Caco-2 (cell line): ENCODE results near the gene CAVIN1. TPM values are rescaled to one million over a fixed set of nuclear protein-coding genes. Genes with fewer than 3 reads are reported as not detected.
"Not testable (repeated sequence)": the region's sequence is repeated elsewhere in the genome, so short reads cannot be mapped to it uniquely, and the experiment has no call there.

Source experiments
- BruUV-seq: library from RNA; stranded (reverse); fragments of 400-500 nt; replicated peaks from 2 replicates; lab custom pipeline; 2021; lab: Mats Ljungman, UMichigan
- CTCF ChIA-PET: fragments of 300-600 bp; sonication (Branson Sonifier 250); formaldehyde crosslinking; loops from one replicate; lab custom pipeline; 2022; ENCODE audit warnings: antibody characterized with exemption; lab: Charles Lee
- POLR2A ChIA-PET: fragments of 300-600 bp; sonication (Branson Sonifier 250); formaldehyde crosslinking; loops from one replicate; lab custom pipeline; 2022; ENCODE audit warnings: antibody characterized with exemption; lab: Charles Lee
- DNase-seq, 2 experiments: peaks; one replicate each; pipeline versions ENCODE4 v3.0.0 to v3.0.0-alpha.2; 2020 to 2022
- H3K27me3 ChIP-seq: replicated peaks from 2 replicates; pipeline ENCODE4 v1.6.0; 2011; ENCODE audit warnings: low read length; ENCODE audit not compliant: control insufficient read depth, insufficient read depth
- H3K36me3 ChIP-seq: 2 replicates; pipeline ENCODE4 v1.5.1; 2011; ENCODE audit warnings: low read length; ENCODE audit not compliant: control insufficient read depth, insufficient read depth
- H3K4me1 ChIP-seq: fragments of 250-450 bp; sonication (Bioruptor Pico); 2 replicates; pipeline ENCODE4 v1.5.1; 2020; ENCODE audit warnings: mild to moderate bottlenecking
- H3K4me3 ChIP-seq: 2 replicates; pipeline ENCODE4 v1.5.1; 2011; ENCODE audit warnings: low read depth, mild to moderate bottlenecking, control low read depth, low read length
- H3K9me3 ChIP-seq: fragments of 250-450 bp; sonication (Bioruptor Pico); 2 replicates; pipeline ENCODE4 v1.5.1; 2020; ENCODE audit warnings: mild to moderate bottlenecking, moderate library complexity
- H3K27ac Mint-ChIP-seq: one replicate; pipeline ENCODE4 v1.8.0; 2022; ENCODE audit warnings: mixed read lengths; ENCODE audit not compliant: unreplicated experiment
- H3K27me3 Mint-ChIP-seq: one replicate; pipeline ENCODE4 v1.8.0; 2022; ENCODE audit warnings: mixed read lengths; ENCODE audit not compliant: insufficient read depth, unreplicated experiment
- H3K36me3 Mint-ChIP-seq: one replicate; pipeline ENCODE4 v1.8.0; 2022; ENCODE audit warnings: mild to moderate bottlenecking, mixed read lengths; ENCODE audit not compliant: insufficient read depth, unreplicated experiment
- H3K4me1 Mint-ChIP-seq: one replicate; pipeline ENCODE4 v1.8.0; 2022; ENCODE audit warnings: low read depth, mixed read lengths; ENCODE audit not compliant: unreplicated experiment
- H3K4me3 Mint-ChIP-seq: one replicate; pipeline ENCODE4 v1.8.0; 2022; ENCODE audit warnings: mild to moderate bottlenecking, moderate library complexity, mixed read lengths; ENCODE audit not compliant: unreplicated experiment
- H3K9me3 Mint-ChIP-seq: one replicate; pipeline ENCODE4 v1.8.0; 2022; ENCODE audit warnings: mixed read lengths; ENCODE audit not compliant: unreplicated experiment
- intact Hi-C: fragments of 100-400 bp; cut with micrococcal nuclease; formaldehyde crosslinking; loops from one replicate; pipeline ENCODE4 v1.10.0; 2022; ENCODE audit not compliant: unreplicated experiment
- total RNA-seq: library from RNA; stranded (reverse); gene quantifications from 2 replicates; pipeline ENCODE4 v1.2.3, GENCODE V29; 2022
- TF ChIP-seq, protein P1 (sequence below), 2 experiments: fragments of 200-600 bp in 1 of 2; IDR thresholded peaks; 1 replicate in 1 of 2; 2 replicates in 1 of 2; pipeline versions ENCODE4 v1.5.1 to v1.8.0; 2011 to 2022; ENCODE audit warnings: antibody characterized with exemption in 1 of 2, control low read depth in 1 of 2, inconsistent platforms in 1 of 2, low read depth in 1 of 2, low read length in 1 of 2, mild to moderate bottlenecking in 1 of 2, moderate library complexity in 1 of 2; ENCODE audit not compliant: insufficient read depth in 1 of 2, severe bottlenecking in 1 of 2, unreplicated experiment in 1 of 2

Gene CAVIN1
- total RNA-seq, 1 experiment from 2014 or later, result 173 TPM

DNA sequence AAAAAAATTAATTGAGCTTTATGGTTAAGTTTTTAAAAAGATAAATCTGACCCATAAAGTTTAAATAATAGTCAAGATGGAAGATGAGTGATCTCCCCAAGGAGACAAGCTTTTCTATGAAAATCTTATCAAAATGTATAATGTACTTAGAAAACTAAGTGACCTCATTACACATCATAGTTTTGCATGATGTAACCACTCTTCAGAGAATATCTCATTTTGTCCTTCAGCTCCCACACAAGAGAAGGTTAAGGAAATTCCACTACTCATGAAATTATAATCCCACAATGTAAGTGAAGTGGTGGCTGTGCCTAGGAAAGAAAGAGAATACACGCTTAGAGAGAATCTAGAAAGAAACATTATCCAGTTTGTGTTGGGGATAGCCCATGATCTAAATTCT, 49.2 kb downstream of the CAVIN1 start:
- Histone ChIP-seq H3K36me3 (no peaks in the 10 kb centered on the region), H3K4me3 (no peak overlapping the region), H3K9me3 (peaks cover 6% of the 10 kb centered on the region; the same call in 1 of the 2 replicates), H3K27me3 (no peaks in the 10 kb centered on the region), H3K4me1 (no peaks in the 10 kb centered on the region)
- POLR2A ChIA-PET, result interaction anchor here (0.5 kb wide), 1 partner anchor 8 kb away, joined by 5 read pairs; no protein-coding TSS in a partner anchor
- DNase-seq, result no peak
- H3K27me3 Mint-ChIP-seq, result no peaks in the 10 kb centered on the region
- BruUV-seq, result no TSS peak
- intact Hi-C loops, result no loop called here
- H3K27ac Mint-ChIP-seq, result no peak overlapping the region
- H3K4me3 Mint-ChIP-seq, result no peak overlapping the region
- peaks cover 8% of the 10 kb centered on the region for H3K9me3 Mint-ChIP-seq
- H3K36me3 Mint-ChIP-seq, result peaks cover 17% of the 10 kb centered on the region
- CTCF ChIA-PET, result no interaction called here
- TF ChIP-seq, protein P1, sequence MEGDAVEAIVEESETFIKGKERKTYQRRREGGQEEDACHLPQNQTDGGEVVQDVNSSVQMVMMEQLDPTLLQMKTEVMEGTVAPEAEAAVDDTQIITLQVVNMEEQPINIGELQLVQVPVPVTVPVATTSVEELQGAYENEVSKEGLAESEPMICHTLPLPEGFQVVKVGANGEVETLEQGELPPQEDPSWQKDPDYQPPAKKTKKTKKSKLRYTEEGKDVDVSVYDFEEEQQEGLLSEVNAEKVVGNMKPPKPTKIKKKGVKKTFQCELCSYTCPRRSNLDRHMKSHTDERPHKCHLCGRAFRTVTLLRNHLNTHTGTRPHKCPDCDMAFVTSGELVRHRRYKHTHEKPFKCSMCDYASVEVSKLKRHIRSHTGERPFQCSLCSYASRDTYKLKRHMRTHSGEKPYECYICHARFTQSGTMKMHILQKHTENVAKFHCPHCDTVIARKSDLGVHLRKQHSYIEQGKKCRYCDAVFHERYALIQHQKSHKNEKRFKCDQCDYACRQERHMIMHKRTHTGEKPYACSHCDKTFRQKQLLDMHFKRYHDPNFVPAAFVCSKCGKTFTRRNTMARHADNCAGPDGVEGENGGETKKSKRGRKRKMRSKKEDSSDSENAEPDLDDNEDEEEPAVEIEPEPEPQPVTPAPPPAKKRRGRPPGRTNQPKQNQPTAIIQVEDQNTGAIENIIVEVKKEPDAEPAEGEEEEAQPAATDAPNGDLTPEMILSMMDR (IDR thresholded peaks at IDR 0.05; ENCODE audit: insufficient read depth in 1 of 2, low read depth in 1 of 2, low read length in 1 of 2, severe bottlenecking in 1 of 2, unreplicated experiment in 1 of 2), result no peak
- no peaks in the 10 kb centered on the region for H3K4me1 Mint-ChIP-seq

DNA sequence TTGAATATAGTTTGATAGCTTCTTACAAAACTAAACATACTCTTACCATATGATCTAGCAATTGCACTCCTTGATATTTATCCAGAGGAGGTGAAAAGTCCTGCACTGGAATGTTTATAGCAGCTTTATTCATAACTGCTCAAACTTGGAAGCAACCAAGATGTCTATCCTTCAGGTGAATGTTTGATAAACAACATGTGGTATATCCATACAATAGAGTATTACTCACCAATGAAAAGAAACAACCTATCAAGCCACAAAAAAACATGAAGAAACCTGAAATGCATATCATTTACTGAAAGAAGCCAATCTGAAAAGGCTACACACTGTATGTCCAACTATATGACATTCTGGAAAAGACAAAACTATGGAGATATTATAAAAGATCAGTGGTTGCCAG, 50.9 kb downstream of the CAVIN1 start:
- POLR2A ChIA-PET, result no interaction called here
- peaks cover 17% of the 10 kb centered on the region for H3K36me3 Mint-ChIP-seq

DNA sequence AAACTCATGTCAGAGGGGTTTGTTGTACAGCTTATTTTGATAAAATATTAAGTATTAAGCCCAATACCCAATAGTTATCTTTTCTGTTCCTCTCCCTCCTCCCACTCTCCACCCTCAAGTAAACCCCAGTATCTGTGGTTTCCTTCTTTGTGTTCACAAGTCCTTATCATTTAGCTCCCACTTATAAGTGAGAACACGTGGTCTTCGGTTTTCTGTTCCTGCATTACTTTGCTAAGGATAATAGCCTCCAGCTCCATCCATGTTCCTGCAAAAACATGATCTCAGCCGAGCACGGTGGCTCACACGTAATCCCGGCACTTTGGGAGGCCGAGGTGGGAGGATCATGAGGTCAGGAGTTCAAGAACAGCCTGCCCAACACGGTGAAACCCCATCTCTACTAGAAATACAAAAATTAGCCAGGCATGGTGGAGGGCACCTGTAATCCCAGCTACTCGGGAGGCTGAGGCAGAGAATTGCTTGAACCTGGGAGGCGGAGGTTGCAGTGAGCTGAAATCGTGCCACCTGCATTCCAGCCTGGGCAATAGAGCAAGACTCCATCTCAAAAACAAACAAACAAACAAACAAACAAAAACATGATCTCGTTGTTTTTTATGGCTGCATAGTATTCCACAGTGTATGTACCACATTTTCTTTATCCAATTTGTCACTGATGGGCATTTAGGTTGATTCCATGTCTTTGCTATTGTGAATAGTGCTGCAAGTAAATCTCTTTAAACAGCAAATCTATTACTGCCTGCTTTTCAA, 54.1 kb downstream of the CAVIN1 start:
- DNase-seq, H3K4me3 ChIP-seq, H3K4me3 Mint-ChIP-seq, H3K27me3 Mint-ChIP-seq, H3K4me1 Mint-ChIP-seq, H3K27me3 ChIP-seq, intact Hi-C loops, H3K9me3 Mint-ChIP-seq, BruUV-seq, H3K4me1 ChIP-seq, H3K36me3 ChIP-seq, H3K27ac Mint-ChIP-seq, H3K9me3 ChIP-seq, POLR2A ChIA-PET: not testable (repeated sequence)
- peaks cover 17% of the 10 kb centered on the region for H3K36me3 Mint-ChIP-seq
- CTCF ChIA-PET, result interaction anchor here (0.6 kb wide), 1 partner anchor 180 kb away, joined by 5 read pairs; no protein-coding TSS in a partner anchor

More for the DNA sequence above, 50.9 kb downstream of the CAVIN1 start:
- CTCF ChIA-PET, result no interaction called here
- no peaks in the 10 kb centered on the region for H3K27me3 Mint-ChIP-seq
- intact Hi-C loops, result no loop called here
- TF ChIP-seq, protein P1 (IDR thresholded peaks at IDR 0.05; ENCODE audit: insufficient read depth in 1 of 2, low read depth in 1 of 2, low read length in 1 of 2, severe bottlenecking in 1 of 2, unreplicated experiment in 1 of 2), result no peak
- no peak for DNase-seq
- BruUV-seq, result no TSS peak
- no peaks in the 10 kb centered on the region for H3K4me1 Mint-ChIP-seq
- H3K9me3 Mint-ChIP-seq, result peaks cover 8% of the 10 kb centered on the region
- Histone ChIP-seq H3K9me3 (peaks cover 6% of the 10 kb centered on the region; the same call in 1 of the 2 replicates), H3K4me1 (no peaks in the 10 kb centered on the region), H3K36me3 (no peaks in the 10 kb centered on the region), H3K27me3 (no peaks in the 10 kb centered on the region), H3K4me3 (no peak overlapping the region)
- H3K4me3 Mint-ChIP-seq, result no peak overlapping the region
- no peak overlapping the region for H3K27ac Mint-ChIP-seq

DNA sequence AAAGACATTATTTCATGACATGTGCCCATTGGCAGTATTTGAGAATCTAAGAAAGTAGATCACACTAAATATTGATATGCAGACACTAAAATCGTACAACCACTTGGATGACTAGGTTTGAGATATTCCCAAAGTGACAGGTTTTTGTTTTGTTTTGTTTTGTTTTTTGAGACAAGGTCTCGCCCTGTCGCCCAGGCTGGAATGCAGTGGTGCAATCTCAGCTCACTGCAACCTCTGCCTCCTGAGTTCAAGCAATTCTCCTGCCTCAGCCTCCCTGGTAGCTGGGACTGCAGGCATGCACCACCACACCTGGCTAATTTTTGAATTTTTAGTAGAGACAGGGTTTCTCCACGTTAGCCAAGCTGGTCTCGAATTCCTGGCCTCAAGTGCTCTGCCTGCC, 54.7 kb downstream of the CAVIN1 start:
- H3K4me3 ChIP-seq, H3K27ac Mint-ChIP-seq, H3K36me3 ChIP-seq, H3K27me3 Mint-ChIP-seq, BruUV-seq, H3K27me3 ChIP-seq, H3K4me3 Mint-ChIP-seq, H3K4me1 ChIP-seq, H3K9me3 ChIP-seq, DNase-seq, H3K4me1 Mint-ChIP-seq, POLR2A ChIA-PET, intact Hi-C loops, H3K9me3 Mint-ChIP-seq: not testable (repeated sequence)
- CTCF ChIA-PET, result interaction anchor here (0.6 kb wide), 2 partner anchors 67 to 180 kb away, joined by 3 to 5 read pairs; no protein-coding TSS in a partner anchor
- H3K36me3 Mint-ChIP-seq, result peaks cover 17% of the 10 kb centered on the region

DNA sequence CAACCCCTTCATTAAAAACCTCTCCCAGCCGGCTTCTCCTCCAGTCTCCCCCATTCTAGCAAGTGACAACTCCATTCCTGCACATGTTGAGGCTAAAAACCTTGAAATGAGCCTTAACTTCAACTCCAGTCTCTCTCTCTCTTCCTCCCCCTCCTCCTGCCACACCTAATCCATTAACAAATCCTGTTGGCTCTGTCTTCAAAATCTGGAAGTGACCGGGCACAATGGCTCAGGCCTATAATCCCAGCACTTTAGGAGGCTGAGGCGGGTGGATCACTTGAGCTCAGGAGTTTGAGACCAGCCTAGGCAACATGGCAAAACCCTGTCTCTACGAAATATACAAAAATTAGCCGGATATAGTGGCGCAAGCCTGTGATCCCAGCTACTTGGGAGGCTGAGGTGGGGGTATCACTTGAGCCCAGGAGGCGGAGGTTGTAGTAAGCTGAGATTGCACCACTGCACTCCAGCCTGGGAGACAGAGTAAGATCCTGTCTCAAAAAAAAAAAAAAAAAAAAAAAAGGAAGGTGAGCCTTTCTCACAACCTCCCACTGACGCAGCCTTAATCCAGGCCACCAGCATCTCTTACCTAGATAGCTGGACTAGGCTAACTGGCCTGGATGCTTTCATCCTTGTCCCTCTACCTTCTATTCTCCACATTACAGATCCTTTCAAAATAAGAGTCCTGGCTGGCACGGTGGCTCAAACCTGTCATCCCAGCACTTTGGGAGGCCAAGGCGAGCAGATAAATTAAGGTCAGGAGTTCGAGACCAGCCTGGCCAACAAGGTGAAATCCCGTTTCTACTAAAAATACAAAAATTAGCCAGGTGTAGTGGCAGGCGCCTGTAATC, 56.7 kb downstream of the CAVIN1 start:
- CTCF ChIA-PET, result interaction anchor here (0.5 to 0.6 kb wide), 2 partner anchors 10 to 45 kb away, joined by 3 to 4 read pairs; no protein-coding TSS in a partner anchor
- BruUV-seq, H3K27ac Mint-ChIP-seq, H3K4me3 Mint-ChIP-seq, H3K27me3 Mint-ChIP-seq, H3K36me3 ChIP-seq, H3K9me3 Mint-ChIP-seq, H3K27me3 ChIP-seq, H3K9me3 ChIP-seq, DNase-seq, H3K4me1 ChIP-seq, H3K4me3 ChIP-seq: not testable (repeated sequence)
- intact Hi-C loops, result loop anchor here (1.0 kb wide), 1 partner anchor 20 kb away; no protein-coding TSS in a partner anchor
- Mint-ChIP-seq H3K36me3 (peaks cover 11% of the 10 kb centered on the region), H3K4me1 (peaks cover 12% of the 10 kb centered on the region)
- POLR2A ChIA-PET, result interaction anchor here (0.6 to 0.7 kb wide), 3 partner anchors 22 to 1149 kb away, joined by 3 to 11 read pairs (median 5); partner anchors contain the start of genes BRCA1 and STAT3
